ENCODE data around the gene NPC1L1.
"Not testable (repeated sequence)": the region's sequence is repeated elsewhere in the genome, so short reads cannot be mapped to it uniquely, and the experiment has no call there.

The NPC1L1 gene

GRCh38 chr7:44561481-44561880 lies 20.4 kb upstream of the NPC1L1 start:
- Histone ChIP-seq H3K27ac (no peak overlapping the region), H3K27me3 (ENCODE audit: insufficient read depth, low read depth) (no peaks in the 10 kb centered on the region)
- TF ChIP-seq, protein P1, sequence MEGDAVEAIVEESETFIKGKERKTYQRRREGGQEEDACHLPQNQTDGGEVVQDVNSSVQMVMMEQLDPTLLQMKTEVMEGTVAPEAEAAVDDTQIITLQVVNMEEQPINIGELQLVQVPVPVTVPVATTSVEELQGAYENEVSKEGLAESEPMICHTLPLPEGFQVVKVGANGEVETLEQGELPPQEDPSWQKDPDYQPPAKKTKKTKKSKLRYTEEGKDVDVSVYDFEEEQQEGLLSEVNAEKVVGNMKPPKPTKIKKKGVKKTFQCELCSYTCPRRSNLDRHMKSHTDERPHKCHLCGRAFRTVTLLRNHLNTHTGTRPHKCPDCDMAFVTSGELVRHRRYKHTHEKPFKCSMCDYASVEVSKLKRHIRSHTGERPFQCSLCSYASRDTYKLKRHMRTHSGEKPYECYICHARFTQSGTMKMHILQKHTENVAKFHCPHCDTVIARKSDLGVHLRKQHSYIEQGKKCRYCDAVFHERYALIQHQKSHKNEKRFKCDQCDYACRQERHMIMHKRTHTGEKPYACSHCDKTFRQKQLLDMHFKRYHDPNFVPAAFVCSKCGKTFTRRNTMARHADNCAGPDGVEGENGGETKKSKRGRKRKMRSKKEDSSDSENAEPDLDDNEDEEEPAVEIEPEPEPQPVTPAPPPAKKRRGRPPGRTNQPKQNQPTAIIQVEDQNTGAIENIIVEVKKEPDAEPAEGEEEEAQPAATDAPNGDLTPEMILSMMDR (conservative IDR thresholded peaks at IDR 0.05; ENCODE audit: low read depth, low read length), result no peak

GRCh38 chr7:44559485-44559884 lies 18.4 kb upstream of the NPC1L1 start:
- Histone ChIP-seq H3K4me2 (no peak overlapping the region), H3K4me3 (IDR thresholded peaks at IDR 0.05; ENCODE audit: insufficient read depth, low read depth, low read length) (no peak overlapping the region), H3K27me3 (ENCODE audit: insufficient read depth, low read depth) (no peaks in the 10 kb centered on the region), H4K20me1 (ENCODE audit: insufficient read depth) (no peaks in the 10 kb centered on the region), H3K9ac (no peak overlapping the region), H3K4me1 (ENCODE audit: low read depth, poor library complexity, severe bottlenecking) (no peaks in the 10 kb centered on the region), H3K79me2 (ENCODE audit: insufficient read depth, low read depth) (no peaks in the 10 kb centered on the region), H3K36me3 (ENCODE audit: insufficient read depth) (no peaks in the 10 kb centered on the region), H3K27ac (no peak overlapping the region), H2AFZ (ENCODE audit: low read depth) (no peak overlapping the region)
- TF ChIP-seq, protein P1 (conservative IDR thresholded peaks at IDR 0.05; ENCODE audit: low read depth, low read length), result no peak

More at GRCh38 chr7:44561481-44561880, 20.4 kb upstream of the NPC1L1 start:
- Histone ChIP-seq H3K9ac (no peak overlapping the region), H2AFZ (ENCODE audit: low read depth) (no peak overlapping the region), H3K4me1 (ENCODE audit: low read depth, poor library complexity, severe bottlenecking) (no peaks in the 10 kb centered on the region), H3K4me3 (IDR thresholded peaks at IDR 0.05; ENCODE audit: insufficient read depth, low read depth, low read length) (no peak overlapping the region), H3K4me2 (no peak overlapping the region), H3K36me3 (ENCODE audit: insufficient read depth) (no peaks in the 10 kb centered on the region), H3K79me2 (ENCODE audit: insufficient read depth, low read depth) (no peaks in the 10 kb centered on the region), H4K20me1 (ENCODE audit: insufficient read depth) (no peaks in the 10 kb centered on the region; the same call in 1 of the 2 replicates)

GRCh38 chr7:44557485-44557884 lies 16.4 kb upstream of the NPC1L1 start:
- Histone ChIP-seq H2AFZ (ENCODE audit: low read depth) (no peak overlapping the region), H3K4me3 (IDR thresholded peaks at IDR 0.05; ENCODE audit: insufficient read depth, low read depth, low read length) (no peak overlapping the region), H3K27me3 (ENCODE audit: insufficient read depth, low read depth) (no peaks in the 10 kb centered on the region), H3K4me2 (no peak overlapping the region), H3K27ac (no peak overlapping the region), H3K36me3 (ENCODE audit: insufficient read depth) (no peaks in the 10 kb centered on the region), H4K20me1 (ENCODE audit: insufficient read depth) (no peaks in the 10 kb centered on the region), H3K9ac (no peak overlapping the region), H3K79me2 (ENCODE audit: insufficient read depth, low read depth) (no peaks in the 10 kb centered on the region), H3K4me1 (ENCODE audit: low read depth, poor library complexity, severe bottlenecking) (no peaks in the 10 kb centered on the region)
- TF ChIP-seq, protein P1 (conservative IDR thresholded peaks at IDR 0.05; ENCODE audit: low read depth, low read length), result no peak

- Histone ChIP-seq H3K36me3 (ENCODE audit: insufficient read depth) (no peaks in the 10 kb centered on the region), H4K20me1 (ENCODE audit: insufficient read depth) (no peaks in the 10 kb centered on the region), H3K9ac (no peak overlapping the region), H3K27ac (no peak overlapping the region), H3K4me3 (IDR thresholded peaks at IDR 0.05; ENCODE audit: insufficient read depth, low read depth, low read length) (no peak overlapping the region), H3K79me2 (ENCODE audit: insufficient read depth, low read depth) (no peaks in the 10 kb centered on the region), H2AFZ (ENCODE audit: low read depth) (no peak overlapping the region), H3K4me1 (ENCODE audit: low read depth, poor library complexity, severe bottlenecking) (no peaks in the 10 kb centered on the region), H3K27me3 (ENCODE audit: insufficient read depth, low read depth) (no peaks in the 10 kb centered on the region), H3K4me2 (no peak overlapping the region)
- TF ChIP-seq, protein P1 (conservative IDR thresholded peaks at IDR 0.05; ENCODE audit: low read depth, low read length), result no peak
These were observed 14.2 kb upstream of the NPC1L1 start for GRCh38 chr7:44555350-44555749.

DNA sequence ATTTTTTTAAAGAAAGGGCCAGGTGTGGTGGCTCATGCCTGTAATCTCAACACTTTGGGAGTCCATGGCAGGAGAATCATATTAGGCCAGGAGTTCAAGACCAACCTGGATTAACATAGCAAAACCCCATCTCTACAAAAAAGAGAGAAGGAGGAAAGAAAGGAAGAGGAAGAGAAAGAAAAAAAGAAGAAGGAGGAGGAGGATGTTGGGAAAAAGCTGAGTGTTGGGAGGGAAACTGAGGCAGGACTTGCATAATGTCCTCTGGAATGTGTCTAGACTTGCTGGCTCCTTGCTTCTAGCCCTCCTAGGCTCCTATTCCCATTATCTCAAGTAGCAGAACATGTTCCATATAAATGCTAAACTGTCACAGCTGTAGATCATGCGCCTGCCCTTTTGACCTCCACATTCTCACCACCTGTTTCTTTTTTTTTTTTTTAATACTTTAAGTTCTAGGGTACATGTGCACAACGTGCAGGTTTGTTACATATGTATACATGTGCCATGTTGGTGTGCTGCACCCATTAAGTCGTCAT lies 11.4 kb upstream of the NPC1L1 start:
- not testable (repeated sequence) for H3K79me2 ChIP-seq (ENCODE audit: insufficient read depth, low read depth); H3K4me3 ChIP-seq (IDR thresholded peaks at IDR 0.05; ENCODE audit: insufficient read depth, low read depth, low read length); H3K4me1 ChIP-seq (ENCODE audit: low read depth, poor library complexity, severe bottlenecking); H3K27ac ChIP-seq; H2AFZ ChIP-seq (ENCODE audit: low read depth); H3K27me3 ChIP-seq (ENCODE audit: insufficient read depth, low read depth); H3K36me3 ChIP-seq (ENCODE audit: insufficient read depth); H4K20me1 ChIP-seq (ENCODE audit: insufficient read depth); H3K9ac ChIP-seq; H3K4me2 ChIP-seq
